Mucosa of descending colon (tissue), 3 donors: ENCODE results near the gene SCUBE3. TPM values are rescaled to one million over a fixed set of nuclear protein-coding genes. Genes with fewer than 3 reads are reported as not detected.

Experiments used
- ATAC-seq: fragments of 200-7000 bp; cut with Tn5 transposase; one replicate; pipeline ENCODE4 v1.9.1; 2020; ENCODE audit warnings: mild to moderate bottlenecking, moderate library complexity
- DNase-seq, 3 donors: peaks; one replicate each; pipeline ENCODE4 v3.0.0-alpha.2; 2020
- H3K36me3 ChIP-seq: fragments of 200-600 bp; one replicate; pipeline ENCODE4 v1.8.0; 2021; ENCODE audit warnings: low read depth, mild to moderate bottlenecking
- H3K4me1 ChIP-seq: fragments of 200-600 bp; one replicate; pipeline ENCODE4 v1.8.0; 2021; ENCODE audit warnings: low read depth, mild to moderate bottlenecking
- H3K4me3 ChIP-seq: fragments of 200-600 bp; one replicate; pipeline ENCODE4 v1.8.0; 2021; ENCODE audit warnings: mild to moderate bottlenecking
- H3K9me3 ChIP-seq: fragments of 200-600 bp; one replicate; pipeline ENCODE4 v1.8.0; 2021; ENCODE audit warnings: mild to moderate bottlenecking
- CTCF ChIP-seq: fragments of 200-600 bp; IDR thresholded peaks from one replicate; pipeline ENCODE4 v1.8.0; 2022; ENCODE audit warnings: antibody characterized with exemption, mild to moderate bottlenecking
- intact Hi-C, 2 donors: fragments of 100-400 bp; cut with DNase I in 1 of 2; cut with micrococcal nuclease in 1 of 2; formaldehyde crosslinking; loops; one replicate each; pipeline versions ENCODE4 v1.11.0 to v1.11.1; 2022; cut with DNase I, micrococcal nuclease
- total RNA-seq, 3 donors: library from RNA; stranded (reverse); fragmentation: NEBNext Ultra II Directional in 2 of 3; extraction: Animal tissue kit (Norgen Biotek cat#: 25700) in 2 of 3; gene quantifications; one replicate each; pipeline versions ENCODE4 v1.2.1 to v1.2.4, GENCODE V29; 2021 to 2023
- donor health status: DM: no; HTN: no; CAD: no; lungs with moderate emphysema.
- donor health status: DM: no; HTN: no; CAD: no.
- donor health status: DM: no; HTN: yes; CAD: no.

The SCUBE3 gene
- total RNA-seq, 3 donors from 2014 or later: 0.14 to 11.6 (median 0.26) TPM

DNA sequence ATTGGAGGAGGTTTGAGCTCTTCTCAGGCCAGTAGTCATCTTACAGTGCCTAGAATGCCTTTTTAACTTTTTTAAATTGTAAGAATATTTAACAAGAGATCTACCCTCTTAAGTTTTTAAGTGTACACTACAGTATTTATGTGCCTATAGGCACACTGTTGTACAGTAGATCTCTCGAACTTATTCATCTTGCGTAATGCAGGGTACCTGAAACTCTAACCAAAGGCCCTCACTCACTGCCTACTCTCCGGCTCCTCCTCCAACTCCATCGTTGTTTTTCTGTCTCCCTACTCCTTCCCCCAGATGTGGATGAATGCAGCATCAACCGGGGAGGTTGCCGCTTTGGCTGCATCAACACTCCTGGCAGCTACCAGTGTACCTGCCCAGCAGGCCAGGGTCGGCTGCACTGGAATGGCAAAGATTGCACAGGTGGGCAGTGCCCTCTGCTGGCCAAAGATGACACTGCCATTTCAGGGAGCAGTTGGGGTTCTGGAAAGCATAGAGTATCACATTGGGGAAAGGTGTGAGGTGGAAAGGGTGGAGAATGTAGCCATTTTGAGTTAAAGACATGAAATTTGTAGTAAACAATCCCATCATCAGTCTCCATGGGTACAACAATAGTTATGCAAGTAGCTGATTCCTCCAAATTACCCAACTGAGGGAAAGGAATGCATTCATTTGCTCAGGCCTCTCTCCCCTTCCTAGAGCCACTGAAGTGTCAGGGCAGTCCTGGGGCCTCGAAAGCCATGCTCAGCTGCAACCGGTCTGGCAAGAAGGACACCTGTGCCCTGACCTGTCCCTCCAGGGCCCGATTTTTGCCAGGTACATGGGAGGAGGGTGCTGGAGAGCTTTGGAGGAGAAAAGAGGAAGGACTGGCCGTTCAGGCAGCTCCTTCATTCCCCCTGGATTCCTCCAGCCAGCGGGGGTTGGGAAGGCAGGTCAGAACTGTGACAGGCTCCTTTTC is 27.4 kb downstream of the SCUBE3 start:
- intact Hi-C loops: loop anchor here in 1 of 2 donors (5.0 kb wide), 1 partner anchor 94 kb away; no protein-coding TSS in a partner anchor
- Histone ChIP-seq H3K4me3 (no peak overlapping the region), H3K4me1 (no peaks in the 10 kb centered on the region), H3K9me3 (no peaks in the 10 kb centered on the region), H3K36me3 (no peaks in the 10 kb centered on the region)
- ATAC-seq (peak; percentile 93), DNase-seq (peak; percentile 66 to 87 (median 84))
- TF ChIP-seq CTCF: peak; percentile 87

- no peak for DNase-seq
Observed at GRCh38 chr6:35242486-35242885, 28.7 kb downstream of the SCUBE3 start.

DNA sequence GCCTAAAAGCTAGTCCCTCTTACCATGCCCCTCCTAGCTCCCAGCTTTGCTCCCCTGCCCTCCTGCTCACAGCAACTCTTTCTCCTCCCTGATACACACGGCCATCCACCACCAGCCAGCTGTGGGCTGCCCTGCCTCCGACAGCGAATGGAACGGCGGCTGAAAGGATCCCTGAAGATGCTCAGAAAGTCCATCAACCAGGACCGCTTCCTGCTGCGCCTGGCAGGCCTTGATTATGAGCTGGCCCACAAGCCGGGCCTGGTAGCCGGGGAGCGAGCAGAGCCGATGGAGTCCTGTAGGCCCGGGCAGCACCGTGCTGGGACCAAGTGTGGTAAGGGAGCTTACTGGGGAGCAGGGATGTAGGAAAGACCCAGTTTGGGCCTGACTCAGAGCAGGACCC is 29.1 kb downstream of the SCUBE3 start:
- Histone ChIP-seq H3K36me3 (no peaks in the 10 kb centered on the region), H3K4me1 (no peaks in the 10 kb centered on the region), H3K4me3 (no peak overlapping the region), H3K9me3 (no peaks in the 10 kb centered on the region)
- intact Hi-C loops: loop anchor here in 1 of 2 donors (5.0 kb wide), 1 partner anchor 96 kb away; no protein-coding TSS in a partner anchor
- no peak for DNase-seq
- ATAC-seq: no peak
- no peak for TF ChIP-seq CTCF

More at GRCh38 chr6:35242486-35242885, 28.7 kb downstream of the SCUBE3 start:
- H3K4me3 ChIP-seq: no peak overlapping the region
- no peak for ATAC-seq
- H3K9me3 ChIP-seq: no peaks in the 10 kb centered on the region
- H3K4me1 ChIP-seq: no peaks in the 10 kb centered on the region
- intact Hi-C loops: loop anchor here in 1 of 2 donors (5.0 kb wide), 1 partner anchor 95 kb away; no protein-coding TSS in a partner anchor
- H3K36me3 ChIP-seq: no peaks in the 10 kb centered on the region
- TF ChIP-seq CTCF: no peak

- no peak for TF ChIP-seq CTCF
- Histone ChIP-seq H3K4me3 (no peak overlapping the region), H3K9me3 (no peaks in the 10 kb centered on the region), H3K4me1 (no peaks in the 10 kb centered on the region), H3K36me3 (no peaks in the 10 kb centered on the region)
- intact Hi-C loops: loop anchor here in 1 of 2 donors (5.0 kb wide), 1 partner anchor 96 kb away; no protein-coding TSS in a partner anchor
- ATAC-seq (no peak), DNase-seq (no peak)
Observed at GRCh38 chr6:35243386-35243958, 29.7 kb downstream of the SCUBE3 start.

GRCh38 chr6:35244551-35244950 is 30.8 kb downstream of the SCUBE3 start:
- no peak for TF ChIP-seq CTCF
- ATAC-seq: no peak
- no peak overlapping the region for H3K4me3 ChIP-seq

More at GRCh38 chr6:35244551-35244950, 30.8 kb downstream of the SCUBE3 start:
- intact Hi-C loops: loop anchor here in 1 of 2 donors (5.0 kb wide), 1 partner anchor 97 kb away; no protein-coding TSS in a partner anchor
- Histone ChIP-seq H3K4me1 (no peaks in the 10 kb centered on the region), H3K36me3 (no peaks in the 10 kb centered on the region), H3K9me3 (no peaks in the 10 kb centered on the region)
- no peak for DNase-seq
